Endodermal cell (in vitro differentiated cells): Measurements from ENCODE around the gene MYL3. TPM values are rescaled to one million over a fixed set of nuclear protein-coding genes. Genes with fewer than 3 reads are reported as not detected.
A peak's percentile ranks its signal among the peaks of the same experiment; 100 is the strongest.

ENCODE experiments used
- DNase-seq: peaks from one replicate; pipeline ENCODE4 v3.0.0-alpha.2; 2017
- H3K27ac ChIP-seq: 2 replicates; pipeline ENCODE4 v1.5.1; 2013; ENCODE audit warnings: mild to moderate bottlenecking, low read depth, low read length, moderate library complexity
- H3K27me3 ChIP-seq: 2 replicates; pipeline ENCODE4 v1.6.1; 2013; ENCODE audit warnings: mild to moderate bottlenecking, low read length, moderate library complexity; ENCODE audit not compliant: insufficient read depth, control insufficient read depth, poor library complexity, severe bottlenecking
- H3K36me3 ChIP-seq: 2 replicates; pipeline ENCODE4 v1.7.0; 2013; ENCODE audit warnings: mild to moderate bottlenecking, low read length, moderate library complexity; ENCODE audit not compliant: control insufficient read depth, insufficient read depth
- H3K4me1 ChIP-seq: one replicate; pipeline ENCODE4 v1.7.0; 2013; ENCODE audit warnings: low read length; ENCODE audit not compliant: control insufficient read depth, insufficient read depth
- H3K4me3 ChIP-seq: 2 replicates; pipeline ENCODE4 v1.5.1; 2013; ENCODE audit warnings: mild to moderate bottlenecking, low read length, moderate library complexity
- H3K9ac ChIP-seq: 2 replicates; pipeline ENCODE4 v1.6.1; 2013; ENCODE audit warnings: mild to moderate bottlenecking, low read length, moderate library complexity; ENCODE audit not compliant: poor library complexity, severe bottlenecking; ENCODE audit errors: extremely low read depth
- H3K9me3 ChIP-seq: 2 replicates; pipeline ENCODE4 v1.6.1; 2013; ENCODE audit warnings: mild to moderate bottlenecking, low read length, moderate library complexity; ENCODE audit not compliant: control insufficient read depth
- H3K27ac Mint-ChIP-seq: 2 replicates; pipeline ENCODE4 v1.8.0; 2020; ENCODE audit warnings: mixed read lengths
- H3K27me3 Mint-ChIP-seq: 2 replicates; pipeline ENCODE4 v1.8.0; 2021; ENCODE audit warnings: mild to moderate bottlenecking, mixed read lengths; ENCODE audit not compliant: insufficient read depth
- H3K36me3 Mint-ChIP-seq: 2 replicates; pipeline ENCODE4 v1.8.0; 2020; ENCODE audit warnings: low read depth, mixed read lengths
- H3K4me1 Mint-ChIP-seq: 2 replicates; pipeline ENCODE4 v1.8.0; 2020; ENCODE audit warnings: mixed read lengths
- H3K4me3 Mint-ChIP-seq: 2 replicates; pipeline ENCODE4 v1.8.0; 2020; ENCODE audit warnings: mild to moderate bottlenecking, moderate library complexity, mixed read lengths
- H3K9me3 Mint-ChIP-seq: 2 replicates; pipeline ENCODE4 v1.8.0; 2020; ENCODE audit warnings: mild to moderate bottlenecking, mixed read lengths
- WGBS, 2 experiments: methylation state at CpG; one replicate each; pipeline versions ENCODE4 v1.1.5 to v1.1.7; 2013; ENCODE audit warnings: missing lambda C conversion rate in 2 of 2, mixed read lengths in 1 of 2; ENCODE audit not compliant: insufficient coverage in 1 of 2, insufficient read length in 1 of 2; 5-methylcytosine and 5-hydroxymethylcytosine counted together
- total RNA-seq, 2 donors: library from RNA; stranded (reverse); fragmentation: NEBNext Ultra II Directional in 1 of 2; extraction: Animal tissue kit (Norgen Biotek cat#: 25700) in 1 of 2; gene quantifications; 2 replicates in 1 of 2; 3 replicates in 1 of 2; pipeline ENCODE4 v1.2.1, GENCODE V29; 2021
- TF ChIP-seq, protein P1 (sequence below): fragments of 200-600 bp; sonication (generic); conservative IDR thresholded peaks from 2 replicates; pipeline ENCODE4 v1.5.0; 2021; ENCODE audit warnings: antibody characterized with exemption, mild to moderate bottlenecking

The MYL3 gene
- total RNA-seq, 2 donors from 2014 or later = 1.6 to 2.3 TPM

DNA sequence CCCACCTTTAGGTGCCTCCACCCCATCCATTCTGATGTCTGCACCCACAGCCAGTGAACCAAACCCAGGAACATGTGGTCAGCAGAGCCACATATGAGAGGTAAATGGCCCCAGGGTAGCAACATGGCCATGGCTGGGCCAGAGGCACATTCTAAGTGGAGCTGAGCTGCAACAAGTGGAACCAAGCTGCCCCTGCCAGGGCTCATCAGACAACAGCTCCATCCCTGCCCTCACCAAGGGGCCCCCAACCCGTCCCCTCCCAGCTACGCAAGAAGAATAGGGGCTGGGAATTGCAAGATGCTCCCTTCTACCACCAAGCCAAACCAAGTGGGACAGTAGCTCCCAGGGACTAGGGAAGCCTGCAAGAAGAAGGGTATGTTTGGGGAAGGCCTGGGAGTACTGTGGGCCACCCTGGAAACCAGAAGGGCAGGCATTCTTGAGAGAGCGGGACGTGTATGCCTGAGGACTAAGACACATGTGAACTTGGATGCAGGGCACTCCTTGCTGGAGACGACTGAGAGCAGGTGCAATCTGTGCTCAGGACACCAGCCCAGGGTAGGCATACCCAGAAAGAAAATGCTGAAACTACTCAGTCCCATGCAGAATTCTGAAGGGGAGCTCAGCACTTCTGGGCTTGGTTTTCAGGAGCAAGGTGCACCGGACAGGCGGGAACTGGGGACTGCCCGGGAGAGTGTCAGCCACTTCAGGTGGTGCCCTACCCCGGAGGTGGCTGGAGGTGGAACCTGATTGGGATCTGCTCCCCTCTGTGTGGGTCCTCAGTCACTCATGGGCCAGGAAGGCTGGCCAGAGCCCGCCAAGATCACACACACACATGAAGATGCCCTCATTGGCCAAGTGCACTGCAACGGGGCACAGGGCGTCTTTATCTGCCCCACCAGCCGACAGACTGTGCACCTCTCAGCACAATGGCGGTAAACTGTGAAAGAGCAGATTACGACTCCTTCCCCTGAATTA is 9.5 kb downstream of the MYL3 start:
- no peak overlapping the region for H3K4me3 Mint-ChIP-seq
- H3K27me3 Mint-ChIP-seq = peaks cover 7% of the 10 kb centered on the region
- Histone ChIP-seq H3K9ac (no peak overlapping the region), H3K4me3 (no peak overlapping the region), H3K9me3 (no peaks in the 10 kb centered on the region), H3K4me1 (no peaks in the 10 kb centered on the region), H3K27ac (no peak overlapping the region), H3K27me3 (no peaks in the 10 kb centered on the region), H3K36me3 (no peaks in the 10 kb centered on the region)
- H3K36me3 Mint-ChIP-seq = no peaks in the 10 kb centered on the region
- no peak overlapping the region for H3K27ac Mint-ChIP-seq
- TF ChIP-seq, protein P1, sequence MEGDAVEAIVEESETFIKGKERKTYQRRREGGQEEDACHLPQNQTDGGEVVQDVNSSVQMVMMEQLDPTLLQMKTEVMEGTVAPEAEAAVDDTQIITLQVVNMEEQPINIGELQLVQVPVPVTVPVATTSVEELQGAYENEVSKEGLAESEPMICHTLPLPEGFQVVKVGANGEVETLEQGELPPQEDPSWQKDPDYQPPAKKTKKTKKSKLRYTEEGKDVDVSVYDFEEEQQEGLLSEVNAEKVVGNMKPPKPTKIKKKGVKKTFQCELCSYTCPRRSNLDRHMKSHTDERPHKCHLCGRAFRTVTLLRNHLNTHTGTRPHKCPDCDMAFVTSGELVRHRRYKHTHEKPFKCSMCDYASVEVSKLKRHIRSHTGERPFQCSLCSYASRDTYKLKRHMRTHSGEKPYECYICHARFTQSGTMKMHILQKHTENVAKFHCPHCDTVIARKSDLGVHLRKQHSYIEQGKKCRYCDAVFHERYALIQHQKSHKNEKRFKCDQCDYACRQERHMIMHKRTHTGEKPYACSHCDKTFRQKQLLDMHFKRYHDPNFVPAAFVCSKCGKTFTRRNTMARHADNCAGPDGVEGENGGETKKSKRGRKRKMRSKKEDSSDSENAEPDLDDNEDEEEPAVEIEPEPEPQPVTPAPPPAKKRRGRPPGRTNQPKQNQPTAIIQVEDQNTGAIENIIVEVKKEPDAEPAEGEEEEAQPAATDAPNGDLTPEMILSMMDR = no peak
- peaks cover 5% of the 10 kb centered on the region for H3K4me1 Mint-ChIP-seq
- DNase-seq = peak; percentile 36
- H3K9me3 Mint-ChIP-seq = no peaks in the 10 kb centered on the region
- WGBS, 2 experiments = 92 to 93% methylated on average over 12 to 15 of the region's 15 CpGs

DNA sequence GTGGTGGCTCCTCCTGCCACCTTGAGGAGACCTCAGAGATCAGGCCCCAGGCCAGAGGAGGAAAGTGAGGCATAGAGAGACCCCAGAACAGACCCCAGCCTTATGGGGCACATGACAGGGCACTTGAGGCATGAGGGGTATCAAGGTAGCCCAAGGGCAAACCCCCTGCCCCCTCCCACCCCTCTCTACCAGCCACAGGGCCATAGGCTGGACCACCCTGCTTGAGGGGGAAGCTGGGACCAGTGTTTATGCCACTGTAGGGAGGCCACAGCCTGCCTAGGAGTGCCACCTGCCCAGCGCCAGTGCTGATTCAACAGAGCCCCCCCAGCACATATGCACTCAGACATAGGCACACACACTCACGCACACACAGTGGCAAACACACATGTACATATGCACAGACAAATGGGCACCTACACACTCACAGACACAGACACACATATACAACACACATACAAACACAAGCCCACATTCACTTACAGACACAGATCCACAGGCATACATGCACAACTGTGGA is 10.3 kb downstream of the MYL3 start:
- Histone ChIP-seq H3K4me1 (no peaks in the 10 kb centered on the region), H3K9me3 (no peaks in the 10 kb centered on the region), H3K4me3 (no peak overlapping the region), H3K27ac (no peak overlapping the region), H3K9ac (no peak overlapping the region), H3K36me3 (no peaks in the 10 kb centered on the region), H3K27me3 (no peaks in the 10 kb centered on the region)
- peak; percentile 24 for DNase-seq
- Mint-ChIP-seq H3K4me1 (peaks cover 9% of the 10 kb centered on the region), H3K27ac (no peak overlapping the region), H3K27me3 (peaks cover 4% of the 10 kb centered on the region), H3K9me3 (no peaks in the 10 kb centered on the region), H3K36me3 (no peaks in the 10 kb centered on the region), H3K4me3 (no peak overlapping the region)
- 84 to 100% methylated on average over 1 to 2 of the region's 2 CpGs for WGBS, 2 experiments
- TF ChIP-seq, protein P1 = no peak

DNA sequence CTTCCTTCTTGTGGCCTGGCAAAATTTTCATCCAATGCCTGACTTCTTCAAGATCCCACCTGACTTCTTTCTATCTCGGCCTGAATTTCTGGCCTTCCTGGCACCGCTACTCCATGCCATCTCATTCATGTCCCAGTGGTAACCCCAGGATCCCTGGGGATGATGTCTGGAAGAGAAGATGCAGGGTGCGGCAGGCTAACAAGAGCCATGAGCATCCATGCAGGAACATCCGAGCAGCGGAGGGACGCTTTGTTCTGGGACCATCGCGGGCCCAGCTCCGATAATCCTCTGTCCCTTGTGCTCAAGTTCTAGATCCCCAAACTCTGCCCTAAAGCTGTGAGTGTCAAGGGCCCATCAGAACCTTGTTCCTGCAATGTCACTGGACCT is 10.9 kb downstream of the MYL3 start:
- peaks cover 15% of the 10 kb centered on the region for H3K4me1 Mint-ChIP-seq
- Histone ChIP-seq H3K4me3 (no peak overlapping the region), H3K27ac (no peak overlapping the region), H3K4me1 (no peaks in the 10 kb centered on the region), H3K9ac (no peak overlapping the region), H3K9me3 (no peaks in the 10 kb centered on the region), H3K36me3 (no peaks in the 10 kb centered on the region), H3K27me3 (no peaks in the 10 kb centered on the region)
- TF ChIP-seq, protein P1 = no peak
- no peak overlapping the region for H3K4me3 Mint-ChIP-seq
- 94 to 98% methylated on average over 9 of the region's 9 CpGs for WGBS, 2 experiments
- H3K27ac Mint-ChIP-seq = no peak overlapping the region
- H3K9me3 Mint-ChIP-seq = no peaks in the 10 kb centered on the region
- H3K27me3 Mint-ChIP-seq = peaks cover 3% of the 10 kb centered on the region
- DNase-seq = no peak
- H3K36me3 Mint-ChIP-seq = no peaks in the 10 kb centered on the region
